Neuronal stem cell (in vitro differentiated cells): ENCODE data around the gene PHAX.
"Not testable (repeated sequence)": the region's sequence is repeated elsewhere in the genome, so short reads cannot be mapped to it uniquely, and the experiment has no call there.

Experiments used
- DNase-seq: peaks from one replicate; pipeline ENCODE4 v3.0.0-alpha.2; 2013; ENCODE audit warnings: low spot score
- H2AFZ ChIP-seq: one replicate; pipeline ENCODE4 v1.6.1; 2013; ENCODE audit warnings: mild to moderate bottlenecking, low read length, inconsistent platforms
- H2AK5ac ChIP-seq: 2 replicates; pipeline ENCODE4 v1.6.1; 2013; ENCODE audit warnings: low read depth, mild to moderate bottlenecking, inconsistent platforms, low read length, moderate library complexity, mixed read lengths
- H2BK120ac ChIP-seq: 2 replicates; pipeline ENCODE4 v1.6.1; 2013; ENCODE audit warnings: low read depth, mild to moderate bottlenecking, inconsistent platforms, low read length, moderate library complexity, mixed read lengths
- H2BK12ac ChIP-seq: one replicate; pipeline ENCODE4 v1.6.1; 2013; ENCODE audit warnings: low read length, inconsistent platforms
- H2BK15ac ChIP-seq: 2 replicates; pipeline ENCODE4 v1.6.1; 2013; ENCODE audit warnings: mild to moderate bottlenecking, low read length, inconsistent platforms, mixed read lengths
- H2BK5ac ChIP-seq: one replicate; pipeline ENCODE4 v1.6.1; 2013; ENCODE audit warnings: inconsistent platforms, mild to moderate bottlenecking, low read length, moderate library complexity
- H3K14ac ChIP-seq: one replicate; pipeline ENCODE4 v1.6.1; 2013; ENCODE audit warnings: low read length, inconsistent platforms
- H3K18ac ChIP-seq: 2 replicates; pipeline ENCODE4 v1.6.1; 2013; ENCODE audit warnings: low read length, inconsistent platforms
- H3K23ac ChIP-seq: 2 replicates; pipeline ENCODE4 v1.6.1; 2013; ENCODE audit warnings: low read depth, mild to moderate bottlenecking, mixed read lengths, low read length, inconsistent platforms; ENCODE audit not compliant: poor library complexity
- H3K27ac ChIP-seq: replicated peaks from 3 replicates; pipeline ENCODE4 v1.5.1; 2013; ENCODE audit warnings: low read length, inconsistent platforms
- H3K27me3 ChIP-seq, 3 experiments: 2 replicates each; pipeline ENCODE4 v1.6.1; 2013; ENCODE audit warnings: low read length in 3 of 3, mild to moderate bottlenecking in 2 of 3, inconsistent platforms in 1 of 3, low read depth in 1 of 3, mixed read lengths in 1 of 3, moderate library complexity in 1 of 3; ENCODE audit not compliant: control insufficient read depth in 3 of 3, insufficient read depth in 3 of 3
- H3K36me3 ChIP-seq, 2 donors: replicated peaks in 1 of 2; 2 replicates each; pipeline ENCODE4 v1.6.1; 2013; ENCODE audit warnings: low read length in 2 of 2; ENCODE audit not compliant: control insufficient read depth in 2 of 2, insufficient read depth in 2 of 2
- H3K4ac ChIP-seq: 2 replicates; pipeline ENCODE4 v1.6.1; 2013; ENCODE audit warnings: inconsistent platforms, mild to moderate bottlenecking, low read length, moderate library complexity
- H3K4me1 ChIP-seq, 2 donors: 1 replicate in 1 of 2; 2 replicates in 1 of 2; pipeline ENCODE4 v1.6.1; 2013; ENCODE audit warnings: low read length in 2 of 2, low read depth in 1 of 2; ENCODE audit not compliant: control insufficient read depth in 2 of 2, insufficient read depth in 1 of 2
- H3K4me2 ChIP-seq: one replicate; pipeline ENCODE4 v1.6.1; 2013; ENCODE audit warnings: mild to moderate bottlenecking, low read length, inconsistent platforms; ENCODE audit not compliant: insufficient read depth, poor library complexity, severe bottlenecking
- H3K4me3 ChIP-seq, 2 donors: 2 replicates each; pipeline ENCODE4 v1.5.1; 2013; ENCODE audit warnings: low read length in 2 of 2, mild to moderate bottlenecking in 2 of 2, inconsistent platforms in 1 of 2, moderate library complexity in 1 of 2
- H3K79me1 ChIP-seq: one replicate; pipeline ENCODE4 v1.6.1; 2013; ENCODE audit warnings: low read depth, mild to moderate bottlenecking, inconsistent platforms, low read length, moderate library complexity
- H3K9ac ChIP-seq: one replicate; pipeline ENCODE4 v1.6.1; 2013; ENCODE audit warnings: mild to moderate bottlenecking, low read depth, low read length, inconsistent platforms; ENCODE audit not compliant: poor library complexity
- H3K9me3 ChIP-seq, 2 donors: replicated peaks in 1 of 2; 2 replicates each; pipeline versions ENCODE3 to v1.6.1; 2013; ENCODE audit warnings: low read length in 2 of 2, mild to moderate bottlenecking in 2 of 2, inconsistent platforms in 1 of 2, low read depth in 1 of 2, mixed read lengths in 1 of 2, moderate library complexity in 1 of 2; ENCODE audit not compliant: control insufficient read depth in 2 of 2, insufficient read depth in 1 of 2
- H4K8ac ChIP-seq: one replicate; pipeline ENCODE4 v1.6.1; 2013; ENCODE audit warnings: low read depth, mild to moderate bottlenecking, inconsistent platforms, low read length, moderate library complexity
- H4K91ac ChIP-seq: one replicate; pipeline ENCODE4 v1.6.1; 2013; ENCODE audit warnings: low read length, low read depth, mild to moderate bottlenecking, inconsistent platforms; ENCODE audit not compliant: poor library complexity
- WGBS, 2 donors: extraction: QIAGEN DNeasy Blood & Tissue Kit; methylation state at CpG; one replicate each; pipeline ENCODE4 v1.1.7; 2013; ENCODE audit warnings: missing lambda C conversion rate in 2 of 2, mixed read lengths in 1 of 2; ENCODE audit not compliant: insufficient read length in 2 of 2, insufficient replicate concordance in 1 of 2; ENCODE audit errors: extremely low coverage in 2 of 2; 5-methylcytosine and 5-hydroxymethylcytosine counted together

PHAX gene

DNA sequence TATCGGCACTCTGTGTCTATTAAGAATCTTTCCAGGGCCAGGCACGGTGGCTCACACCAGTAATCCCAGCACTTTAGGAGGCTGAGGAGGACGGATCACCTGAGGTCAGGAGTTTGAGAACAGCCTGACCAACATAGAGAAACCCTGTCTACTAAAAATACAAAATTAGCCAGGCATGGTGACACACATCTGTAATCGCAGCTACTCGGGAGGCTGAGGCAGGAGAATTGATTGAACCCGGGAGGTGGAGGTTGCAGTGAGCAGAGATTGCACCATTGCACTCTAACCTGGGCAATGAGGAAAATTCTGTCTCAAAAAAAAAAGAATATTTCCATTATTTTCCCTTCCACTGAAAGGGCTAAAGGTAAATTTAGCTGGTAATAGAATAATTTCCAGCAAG, 49.0 kb downstream of the PHAX start:
- not testable (repeated sequence) for H3K4me2 ChIP-seq, H3K9me3 ChIP-seq, H3K27ac ChIP-seq, H4K91ac ChIP-seq, H3K27me3 ChIP-seq, H2BK15ac ChIP-seq, H4K8ac ChIP-seq, H3K18ac ChIP-seq, H3K36me3 ChIP-seq, H3K79me1 ChIP-seq, DNase-seq, H3K4ac ChIP-seq, H2AK5ac ChIP-seq, H3K14ac ChIP-seq, H3K9ac ChIP-seq, H2AFZ ChIP-seq, H3K23ac ChIP-seq, H2BK12ac ChIP-seq, H2BK5ac ChIP-seq, H3K4me3 ChIP-seq, H2BK120ac ChIP-seq, H3K4me1 ChIP-seq
- no CpG with 5 or more reads among the region's 6 CpGs for WGBS, 2 donors

DNA sequence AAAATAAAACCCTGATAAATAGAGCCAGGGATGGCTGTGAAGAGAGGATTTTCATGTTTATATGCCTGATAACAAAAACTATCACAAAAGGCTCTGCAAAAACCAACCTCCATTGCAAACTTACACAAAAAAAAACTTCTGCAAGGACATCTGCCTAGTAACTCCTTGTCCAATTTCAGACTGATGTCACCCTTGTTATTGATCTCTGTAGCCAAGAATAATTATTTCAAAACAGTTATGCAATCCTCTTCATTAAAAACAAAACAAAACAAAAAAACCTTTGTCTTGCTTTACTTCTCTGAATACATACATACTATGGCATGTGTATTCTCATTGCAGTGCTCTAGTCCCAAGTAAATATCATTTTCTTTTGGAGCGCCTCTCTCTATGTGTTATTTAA, 49.7 kb downstream of the PHAX start:
- H2BK120ac ChIP-seq: no peak overlapping the region
- no peak overlapping the region for H3K14ac ChIP-seq
- H4K8ac ChIP-seq: no peak overlapping the region
- no peak overlapping the region for H2BK5ac ChIP-seq
- no peak overlapping the region for H3K23ac ChIP-seq
- no peak overlapping the region for H2AK5ac ChIP-seq
- no peak overlapping the region for H2BK12ac ChIP-seq
- DNase-seq: no peak
- H3K4me3 ChIP-seq: no peak overlapping the region
- H3K18ac ChIP-seq: no peak overlapping the region
- H3K4ac ChIP-seq: no peak overlapping the region
- H3K9me3 ChIP-seq: peaks cover 0 to under 1% of the 10 kb centered on the region in 2 donors
- no CpG with 5 or more reads among the region's 1 CpG for WGBS, 2 donors
- no peak overlapping the region for H2BK15ac ChIP-seq
- H3K9ac ChIP-seq: no peak overlapping the region
- no peaks in the 10 kb centered on the region for H3K4me1 ChIP-seq
- H4K91ac ChIP-seq: no peak overlapping the region
- no peak overlapping the region for H2AFZ ChIP-seq
- no peak overlapping the region for H3K4me2 ChIP-seq
- H3K27ac ChIP-seq: no peak overlapping the region
- no peaks in the 10 kb centered on the region for H3K36me3 ChIP-seq
- no peaks in the 10 kb centered on the region for H3K27me3 ChIP-seq
- H3K79me1 ChIP-seq: no peaks in the 10 kb centered on the region

DNA sequence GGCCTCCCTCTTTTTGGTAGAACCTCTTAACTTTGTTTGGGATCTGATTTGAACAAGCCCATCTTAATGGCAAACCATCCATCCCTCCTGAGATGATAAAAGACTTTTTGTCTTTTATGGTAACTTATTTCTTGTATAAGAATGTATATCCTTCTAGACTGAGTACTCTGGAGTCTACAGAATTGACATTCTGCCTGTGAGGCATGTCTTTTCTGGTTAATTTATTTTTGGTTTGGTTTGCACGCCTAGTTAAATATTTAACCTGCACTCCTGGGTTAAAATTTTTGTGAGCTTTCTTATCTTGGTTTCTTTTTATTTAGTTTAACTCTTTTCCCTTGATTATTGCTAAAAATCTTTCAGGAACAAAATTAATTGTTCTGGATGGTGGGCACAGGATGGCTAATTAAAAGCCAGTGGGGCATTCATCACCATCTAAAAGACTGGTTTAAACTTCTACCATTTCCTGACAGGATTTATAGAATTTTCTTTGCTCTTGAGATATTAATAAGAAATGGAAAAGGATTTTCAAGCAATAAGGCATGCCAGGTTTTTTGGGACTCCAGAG, 50.3 kb downstream of the PHAX start:
- no peaks in the 10 kb centered on the region for H3K79me1 ChIP-seq
- H2BK120ac ChIP-seq: no peak overlapping the region
- H3K4me3 ChIP-seq: no peak overlapping the region
- no peaks in the 10 kb centered on the region for H3K36me3 ChIP-seq
- H3K27me3 ChIP-seq: no peaks in the 10 kb centered on the region
- H4K8ac ChIP-seq: no peak overlapping the region
- H2BK5ac ChIP-seq: no peak overlapping the region
- DNase-seq: no peak
- H3K4me1 ChIP-seq: no peaks in the 10 kb centered on the region
- H2AK5ac ChIP-seq: no peak overlapping the region
- H3K4ac ChIP-seq: no peak overlapping the region
- no peak overlapping the region for H3K4me2 ChIP-seq
- H2AFZ ChIP-seq: no peak overlapping the region
- no peak overlapping the region for H4K91ac ChIP-seq
- no peak overlapping the region for H3K23ac ChIP-seq
- no peak overlapping the region for H3K18ac ChIP-seq
- H3K9ac ChIP-seq: no peak overlapping the region
- H2BK12ac ChIP-seq: no peak overlapping the region
- H2BK15ac ChIP-seq: no peak overlapping the region
- H3K27ac ChIP-seq: no peak overlapping the region
- no peaks in the 10 kb centered on the region for H3K9me3 ChIP-seq
- no peak overlapping the region for H3K14ac ChIP-seq
- no CpG with 5 or more reads among the region's 1 CpG for WGBS, 2 donors

DNA sequence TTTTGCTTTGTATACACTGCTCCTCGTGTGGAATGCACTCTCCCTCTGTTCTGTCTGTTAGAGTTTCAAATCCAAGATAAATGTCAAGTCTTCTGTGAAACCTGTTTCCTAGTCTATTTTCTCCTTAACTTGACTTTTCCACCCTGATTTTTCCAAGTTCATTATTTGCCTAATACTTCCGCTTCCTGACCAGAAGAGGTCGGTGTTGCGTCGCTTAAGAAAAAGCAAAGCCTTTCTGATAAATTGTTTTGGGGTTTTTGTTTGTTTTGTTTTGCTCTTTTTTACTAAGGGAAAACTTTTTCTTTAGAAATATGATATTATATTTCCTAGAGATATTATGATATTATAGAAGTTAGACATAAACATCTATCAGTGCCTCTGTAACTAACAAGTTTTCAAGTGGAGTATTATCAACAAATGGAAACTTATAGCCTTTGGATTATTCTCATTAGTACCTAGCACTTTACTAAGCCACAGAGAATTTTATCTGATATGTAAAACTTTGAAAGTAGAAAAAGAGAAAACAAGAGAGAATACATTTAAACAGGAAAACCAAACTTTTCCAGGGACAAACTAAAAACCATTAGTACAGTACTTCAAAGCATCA, 55.8 kb downstream of the PHAX start:
- Histone ChIP-seq H3K79me1 (no peaks in the 10 kb centered on the region), H3K27me3 (no peaks in the 10 kb centered on the region), H3K9me3 (no peaks in the 10 kb centered on the region), H3K18ac (no peak overlapping the region), H2AK5ac (no peak overlapping the region), H2BK15ac (no peak overlapping the region), H3K9ac (no peak overlapping the region), H2BK5ac (no peak overlapping the region), H3K27ac (no peak overlapping the region), H3K4me3 (no peak overlapping the region), H2AFZ (no peak overlapping the region), H3K23ac (no peak overlapping the region), H2BK12ac (no peak overlapping the region), H4K8ac (no peak overlapping the region), H3K36me3 (no peaks in the 10 kb centered on the region), H3K4ac (no peak overlapping the region), H3K14ac (no peak overlapping the region), H3K4me1 (no peaks in the 10 kb centered on the region), H4K91ac (no peak overlapping the region), H3K4me2 (no peak overlapping the region), H2BK120ac (no peak overlapping the region)
- no CpG with 5 or more reads among the region's 5 CpGs for WGBS, 2 donors
- peak; percentile 41 for DNase-seq
